HG03354 (cell line): ENCODE data around the gene CMSS1.

Experiments
- ATAC-seq: cut with Tn5 transposase; IDR thresholded peaks from one replicate; pipeline ENCODE4 v1.9.1; 2021; ENCODE audit warnings: mild to moderate bottlenecking; ENCODE audit not compliant: unreplicated experiment, poor library complexity, severe bottlenecking

Gene CMSS1

GRCh38 chr3:100149130-100149529, 331.5 kb downstream of the CMSS1 start:
- ATAC-seq: no peak

- ATAC-seq: no peak
Measured at GRCh38 chr3:100149713-100150415, 332.2 kb downstream of the CMSS1 start.

- ATAC-seq: no peak
Measured at GRCh38 chr3:100150473-100150872, 332.8 kb downstream of the CMSS1 start.

GRCh38 chr3:100151024-100151707, 333.5 kb downstream of the CMSS1 start:
- ATAC-seq: no peak

- ATAC-seq: no peak
Measured at GRCh38 chr3:100154171-100154570, 336.5 kb downstream of the CMSS1 start.

GRCh38 chr3:100155128-100155527, 337.5 kb downstream of the CMSS1 start:
- ATAC-seq: no peak

- ATAC-seq: no peak
Measured at GRCh38 chr3:100155590-100155989, 337.9 kb downstream of the CMSS1 start.

- no peak for ATAC-seq
Measured at GRCh38 chr3:100157685-100158084, 340.0 kb downstream of the CMSS1 start.

- ATAC-seq: no peak
Measured at GRCh38 chr3:100158918-100159330, 341.3 kb downstream of the CMSS1 start.

GRCh38 chr3:100159331-100160153, 341.9 kb downstream of the CMSS1 start:
- no peak for ATAC-seq

GRCh38 chr3:100160521-100160920, 342.9 kb downstream of the CMSS1 start:
- ATAC-seq: no peak

- no peak for ATAC-seq
Measured at GRCh38 chr3:100163787-100164186, 346.1 kb downstream of the CMSS1 start.

- ATAC-seq: no peak
Measured at GRCh38 chr3:100164743-100165142, 347.1 kb downstream of the CMSS1 start.

GRCh38 chr3:100165926-100166550, 348.4 kb downstream of the CMSS1 start:
- no peak for ATAC-seq

GRCh38 chr3:100169201-100169920, 351.7 kb downstream of the CMSS1 start:
- ATAC-seq: no peak

GRCh38 chr3:100170486-100170885, 352.8 kb downstream of the CMSS1 start:
- no peak for ATAC-seq

- no peak for ATAC-seq
Measured at GRCh38 chr3:100171211-100171914, 353.7 kb downstream of the CMSS1 start.

GRCh38 chr3:100173961-100174360, 356.3 kb downstream of the CMSS1 start:
- ATAC-seq: no peak
